IPS DF 4.7 (cell line): ENCODE data around the gene RHOBTB3.
"Not testable (repeated sequence)": the region's sequence is repeated elsewhere in the genome, so short reads cannot be mapped to it uniquely, and the experiment has no call there.

Experiments
- DNase-seq: peaks from one replicate; pipeline ENCODE4 v3.0.0-alpha.2; 2013; ENCODE audit warnings: low spot score; ENCODE audit errors: extremely low read depth

The RHOBTB3 gene

DNA sequence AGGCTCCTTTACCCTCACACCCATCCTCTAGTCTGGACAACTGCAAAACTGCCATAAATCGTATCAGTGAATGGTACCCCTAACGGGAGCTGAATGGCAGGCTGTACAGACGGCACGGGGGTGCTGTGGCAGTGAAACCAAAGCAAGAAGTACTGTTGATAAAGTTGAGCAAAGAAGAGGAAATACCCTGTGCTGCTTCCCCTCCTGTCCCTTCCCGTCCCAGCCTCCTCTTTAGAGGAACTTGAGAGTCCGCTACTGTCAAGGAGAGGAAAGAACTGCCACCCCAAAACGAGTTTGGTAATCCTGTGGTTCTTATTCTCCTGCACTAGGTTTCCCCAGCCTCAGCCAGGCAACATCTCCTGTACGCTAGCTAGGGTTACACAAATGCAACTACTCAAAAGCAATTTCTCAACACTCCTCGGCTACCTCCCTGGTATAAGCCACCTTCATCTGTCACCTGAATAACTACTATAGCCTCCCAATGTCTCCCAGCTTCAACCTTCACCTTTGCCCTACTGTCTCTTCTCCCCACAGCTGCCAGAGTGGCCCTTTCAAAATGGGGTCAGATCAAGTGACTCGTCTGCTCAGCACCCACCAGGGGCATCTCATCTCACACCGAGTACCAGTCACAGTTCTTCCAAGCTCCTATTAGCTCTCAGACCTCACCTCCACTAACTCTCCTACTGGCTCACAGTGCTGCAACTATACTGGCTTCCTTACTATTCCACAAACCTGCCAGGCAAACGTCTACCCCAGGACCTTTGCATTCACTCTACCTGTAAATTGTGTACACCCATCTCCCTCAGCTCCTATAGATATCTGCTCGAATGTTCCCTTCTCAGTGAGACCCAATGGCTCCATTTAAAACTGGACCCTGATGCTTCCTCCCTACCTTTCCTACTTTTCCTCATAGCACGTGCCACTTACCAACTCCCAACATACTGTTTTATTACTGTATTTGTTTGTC lies 87.3 kb downstream of the RHOBTB3 start:
- no peak for DNase-seq

DNA sequence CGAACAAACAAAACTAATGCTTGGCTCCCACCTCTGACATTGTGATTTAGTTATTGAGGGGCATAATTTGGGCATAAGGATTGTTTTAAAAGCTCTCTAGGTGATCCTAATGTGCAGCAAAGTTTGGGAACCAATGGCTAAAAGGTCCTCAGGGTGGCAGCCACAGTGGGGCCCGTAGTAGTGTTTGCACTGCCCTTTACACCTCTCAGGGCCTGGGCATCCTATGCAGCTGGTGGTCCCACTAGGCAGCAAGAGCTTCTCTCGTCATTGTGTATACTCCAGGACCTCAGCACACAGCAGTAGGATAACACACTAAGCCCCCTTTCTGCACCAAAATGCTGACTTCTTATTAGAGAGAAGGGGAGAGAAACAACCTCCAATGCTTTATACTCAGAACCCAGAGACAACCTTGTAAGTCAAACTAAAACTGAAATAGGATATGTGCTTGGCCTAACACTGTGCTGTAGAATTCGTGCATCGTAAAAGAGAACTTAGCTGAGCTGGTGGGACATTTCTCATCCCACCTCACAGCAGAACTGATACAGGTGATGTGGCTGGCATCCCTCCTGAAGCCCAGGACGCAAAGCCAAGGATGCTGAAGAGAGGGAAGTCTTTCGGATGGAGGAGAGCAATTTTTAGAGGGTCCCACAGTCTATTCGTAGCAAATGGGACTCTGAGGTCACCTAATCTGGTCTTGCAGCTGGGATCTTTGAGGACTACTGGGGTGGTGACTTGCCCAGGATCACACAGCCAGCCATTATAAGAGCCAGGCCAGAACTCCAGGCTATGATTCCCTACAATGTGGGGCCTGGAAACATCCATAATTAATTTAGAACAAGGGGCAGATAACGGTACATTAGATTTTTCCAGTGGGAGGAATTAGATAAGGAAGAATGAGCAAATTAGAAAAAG lies 90.2 kb downstream of the RHOBTB3 start:
- no peak for DNase-seq

DNA sequence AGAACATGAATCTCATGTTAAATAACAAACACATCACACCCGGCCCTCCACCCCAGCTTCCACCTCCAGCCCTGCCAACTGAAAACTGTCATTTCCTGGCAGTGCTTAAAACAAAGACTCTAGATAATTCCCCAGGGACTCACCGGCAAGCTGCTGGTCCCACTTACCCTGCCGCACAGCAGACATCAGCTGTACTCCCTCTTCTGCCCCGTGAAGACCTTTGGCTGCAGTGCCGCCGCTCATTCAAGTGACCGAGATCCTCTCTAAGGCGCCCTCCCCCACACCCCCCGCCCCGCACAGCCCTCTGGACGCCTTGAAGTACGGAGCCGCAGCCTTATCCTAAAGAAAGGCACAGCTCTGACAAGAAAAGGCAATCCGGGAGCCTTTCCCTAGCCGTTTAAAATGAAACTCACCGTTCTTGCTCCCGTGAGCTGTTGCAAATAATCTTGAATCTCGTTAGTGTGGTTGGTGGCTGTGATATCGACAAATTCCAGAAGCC lies 91.0 kb downstream of the RHOBTB3 start:
- no peak for DNase-seq

DNA sequence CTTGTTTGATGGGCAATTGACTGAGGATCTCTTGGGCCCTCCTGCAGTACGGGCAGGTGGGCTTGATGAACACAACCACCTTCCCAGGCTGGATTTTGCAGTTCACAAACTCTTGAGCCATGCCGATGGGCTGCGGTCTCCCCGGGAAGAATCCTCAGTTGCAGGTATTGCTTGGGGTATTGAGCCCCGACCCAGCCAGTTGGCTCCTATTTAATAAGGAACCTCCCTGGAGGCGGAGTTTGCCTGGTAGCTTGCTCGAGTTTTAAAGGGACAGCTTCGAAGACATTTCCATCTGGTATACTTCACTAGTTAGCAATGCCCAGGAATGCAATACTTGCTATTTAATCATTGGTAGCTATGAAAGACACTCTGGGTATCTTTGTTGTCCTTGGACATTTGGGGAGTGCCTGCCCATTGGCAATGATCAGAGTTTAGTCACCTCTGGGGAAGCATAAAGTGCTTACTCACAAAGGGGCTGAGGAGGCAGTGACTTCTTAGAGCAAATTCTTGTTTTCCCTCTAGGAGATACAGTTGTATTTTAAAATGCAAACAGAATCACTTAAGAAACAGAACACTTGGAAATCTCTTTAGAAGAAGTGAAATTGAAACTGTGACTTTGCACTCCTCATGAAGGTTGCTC lies 91.5 kb downstream of the RHOBTB3 start, which contains the start of gene GLRX:
TSS of gene GLRX (minus strand) at position 185 of the 640 bp plus-strand sequence. CDS start at position 121, 64 bp downstream.
- no peak for DNase-seq

DNA sequence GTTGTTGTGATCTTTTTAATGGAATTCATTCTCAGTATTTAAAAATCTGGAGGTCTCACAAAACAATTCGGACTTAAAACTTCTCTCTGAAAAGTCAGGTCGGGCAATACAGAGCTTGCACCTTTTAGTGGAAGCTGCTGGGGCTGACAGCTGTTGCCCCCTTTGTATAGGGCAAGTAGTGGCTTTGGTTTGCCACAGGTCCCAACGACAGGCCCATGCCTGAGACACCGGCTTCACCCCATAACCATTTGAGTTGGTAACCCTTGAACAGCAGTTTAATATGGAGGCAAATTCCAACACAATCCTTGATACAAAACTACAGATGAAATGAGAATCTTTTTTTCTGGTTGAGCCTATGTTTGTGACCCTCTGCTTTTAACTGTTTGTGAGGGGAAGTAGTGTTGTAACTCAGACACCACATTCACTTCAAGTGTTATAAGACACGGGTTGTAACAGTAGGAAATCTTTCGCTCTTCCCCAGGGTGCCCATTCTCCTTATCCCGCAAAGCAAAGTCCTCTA lies 92.1 kb downstream of the RHOBTB3 start:
- no peak for DNase-seq

DNA sequence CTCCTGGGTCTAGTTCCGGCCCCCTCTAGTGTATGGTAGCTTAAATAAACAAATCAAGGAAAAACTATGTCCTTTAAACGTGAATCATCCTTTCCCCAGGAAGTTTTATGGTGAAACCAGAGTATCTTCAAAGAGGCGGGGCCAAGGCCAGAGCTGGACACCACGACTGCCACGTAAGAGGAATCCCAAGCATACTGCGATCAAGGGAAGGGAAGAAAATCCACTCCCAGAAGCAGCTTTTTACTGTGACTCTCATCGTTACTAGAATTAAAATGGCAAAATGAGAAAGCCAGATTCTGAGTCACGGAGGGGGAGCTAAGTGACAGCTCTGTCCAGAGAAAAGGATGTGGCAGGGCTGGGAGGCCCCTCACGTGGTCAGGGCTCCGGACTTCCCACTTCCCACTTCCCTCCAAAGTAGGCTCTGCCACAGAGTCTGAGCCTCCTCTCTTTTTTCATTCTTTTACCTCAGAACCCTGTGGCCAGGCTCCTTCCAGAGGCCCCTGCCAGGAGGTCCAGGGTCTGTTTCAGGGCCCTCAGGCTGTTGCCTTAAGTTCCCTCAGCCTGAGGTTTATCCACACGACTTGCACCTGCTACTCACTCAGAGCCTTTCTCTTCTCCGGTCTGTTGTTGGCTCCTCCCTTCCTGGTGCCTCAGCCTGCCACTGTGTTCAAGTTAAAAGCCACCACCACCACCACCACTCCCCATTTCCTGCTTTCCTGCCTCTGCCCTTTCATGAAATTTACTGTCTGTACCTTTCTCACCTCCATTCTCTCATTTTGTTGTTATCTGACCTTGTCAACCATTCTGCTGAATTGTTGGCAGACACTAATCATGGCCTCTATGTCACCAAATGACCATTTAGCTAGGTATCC lies 92.8 kb downstream of the RHOBTB3 start:
- no peak for DNase-seq

DNA sequence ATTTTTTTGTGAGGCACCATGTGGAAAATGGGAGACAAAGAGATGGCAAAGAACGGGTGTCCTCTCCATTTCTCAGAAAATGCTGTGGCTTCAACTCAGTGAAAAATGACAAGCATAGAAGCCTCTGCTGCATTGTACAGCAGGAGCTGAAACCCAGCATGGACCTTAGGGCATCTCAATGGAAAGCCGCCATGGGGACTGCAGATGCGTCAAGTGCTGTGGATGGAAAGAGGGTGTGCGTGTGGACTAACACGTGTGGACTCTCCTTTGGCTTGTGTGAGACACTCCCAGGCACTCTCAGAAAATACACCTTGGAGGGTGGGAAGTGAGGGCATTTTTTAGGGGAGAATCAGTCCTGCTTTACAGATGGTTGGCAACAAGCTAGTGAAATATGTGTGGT lies 93.6 kb downstream of the RHOBTB3 start:
- DNase-seq, result no peak

DNA sequence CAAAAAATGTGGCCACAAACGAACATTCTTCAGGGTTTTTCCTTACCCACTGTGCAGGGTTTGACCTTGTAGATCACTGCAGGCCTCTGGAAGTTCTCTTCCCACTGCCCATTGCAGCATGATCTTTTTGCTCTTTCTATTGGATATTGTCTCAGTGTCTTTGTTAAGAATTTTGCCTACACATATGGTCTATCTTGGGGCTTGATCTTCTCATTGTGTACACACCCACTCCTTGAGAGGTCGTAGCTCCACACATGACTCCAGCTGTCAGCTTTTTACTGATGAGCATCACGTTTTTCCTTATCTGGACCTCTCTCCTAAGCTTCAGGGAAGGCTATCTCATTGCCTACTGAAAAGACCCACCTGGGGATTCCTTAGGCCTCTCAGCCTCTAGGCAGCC lies 94.4 kb downstream of the RHOBTB3 start:
- no peak for DNase-seq

DNA sequence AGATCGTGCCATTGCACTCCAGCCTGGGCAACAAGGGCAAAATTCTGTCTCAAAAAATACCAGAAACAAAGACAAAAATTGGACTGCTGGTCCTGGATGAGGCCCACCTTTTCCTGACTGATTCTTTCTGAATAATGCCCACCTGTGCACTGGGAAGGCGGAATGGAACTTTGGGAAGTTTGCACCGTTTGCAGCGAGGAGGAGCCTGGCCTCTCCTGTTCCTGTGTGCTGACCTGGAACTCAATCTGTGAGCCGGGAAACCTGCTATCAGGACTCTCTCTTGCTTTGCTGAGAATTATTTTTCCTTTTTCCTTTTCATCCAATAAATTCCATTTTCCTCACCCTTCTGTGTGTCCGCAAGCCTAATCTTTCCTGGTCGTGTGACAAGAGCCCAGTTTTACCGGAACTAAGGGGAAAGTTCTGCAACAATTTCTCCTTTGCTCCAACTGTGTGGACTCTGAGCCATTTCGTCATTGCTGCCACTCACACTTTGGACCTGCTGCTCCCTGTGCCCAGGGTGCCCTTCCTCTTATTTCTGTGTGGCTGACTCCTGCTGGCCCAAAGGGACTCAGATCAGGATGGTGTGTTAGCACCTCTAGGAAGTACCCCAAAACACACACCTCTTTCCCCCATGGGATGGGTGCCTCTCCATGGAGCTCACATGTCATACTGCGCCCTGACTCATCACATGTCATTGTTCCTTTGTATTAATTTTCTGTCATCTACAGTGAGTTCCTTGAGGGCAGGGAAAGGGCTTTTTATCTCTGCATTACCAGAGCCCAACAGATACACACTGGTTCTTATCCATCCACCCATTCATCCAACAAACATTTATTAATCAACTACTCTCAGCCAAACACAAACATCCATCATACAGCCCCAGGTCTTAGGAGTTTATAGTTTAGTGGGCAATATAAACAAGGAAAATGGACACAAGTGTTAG lies 96.1 kb downstream of the RHOBTB3 start:
- no peak for DNase-seq

DNA sequence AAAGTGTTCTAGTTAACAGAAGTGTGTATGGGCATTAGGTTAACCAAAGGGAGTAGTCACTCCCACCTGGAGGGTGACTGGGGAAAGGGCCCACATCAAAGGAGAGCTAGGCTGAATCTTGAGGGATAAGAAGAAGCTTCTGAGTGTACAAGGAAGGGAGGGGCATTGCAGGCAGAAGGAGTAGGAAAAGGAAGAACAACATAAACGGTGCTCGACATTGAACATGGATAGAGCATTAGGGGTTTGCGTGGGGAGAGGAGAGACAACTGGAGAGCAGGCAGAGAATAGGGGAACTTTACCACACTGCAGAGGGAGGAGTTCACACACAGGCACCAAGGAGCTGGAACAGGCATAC lies 96.7 kb downstream of the RHOBTB3 start:
- DNase-seq, result no peak

DNA sequence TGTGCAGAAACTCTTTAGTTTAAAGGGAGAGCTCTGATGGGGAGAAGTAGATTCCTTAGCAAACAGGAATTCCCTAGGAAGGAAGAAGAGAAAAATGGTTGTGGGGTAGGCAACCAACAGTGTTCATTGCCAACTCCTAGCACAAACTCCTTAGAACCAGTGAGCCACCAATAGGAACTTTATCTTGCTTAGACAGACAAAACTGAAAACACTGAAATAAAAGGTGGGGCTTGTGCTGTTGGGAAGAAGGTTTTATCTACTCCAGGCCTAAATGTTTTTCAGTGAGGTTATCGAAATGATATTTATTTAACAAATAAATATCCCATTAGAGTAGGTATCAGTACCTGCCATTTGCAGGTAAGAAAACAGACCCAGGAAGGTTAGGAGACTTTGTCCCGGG lies 99.1 kb downstream of the RHOBTB3 start:
- DNase-seq, result no peak

DNA sequence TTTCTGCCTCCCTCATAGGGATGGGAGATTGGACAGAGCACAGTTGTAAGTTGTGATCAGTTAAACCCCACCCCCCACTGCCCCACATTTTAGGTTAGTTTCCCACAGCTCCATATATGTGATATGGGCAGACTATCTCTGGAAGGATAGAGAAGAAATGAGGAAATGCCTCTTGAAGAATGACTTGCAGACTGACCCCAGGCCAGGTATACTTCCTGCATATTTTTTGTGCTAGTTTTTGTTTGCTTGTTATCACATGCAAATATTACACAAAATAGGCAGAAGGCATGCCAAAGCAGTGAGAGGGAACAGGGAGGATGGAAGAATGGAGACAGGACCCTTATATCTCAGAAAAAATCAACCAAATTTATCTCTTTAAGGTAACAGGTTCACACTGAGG lies 101.5 kb downstream of the RHOBTB3 start:
- DNase-seq, result no peak

DNA sequence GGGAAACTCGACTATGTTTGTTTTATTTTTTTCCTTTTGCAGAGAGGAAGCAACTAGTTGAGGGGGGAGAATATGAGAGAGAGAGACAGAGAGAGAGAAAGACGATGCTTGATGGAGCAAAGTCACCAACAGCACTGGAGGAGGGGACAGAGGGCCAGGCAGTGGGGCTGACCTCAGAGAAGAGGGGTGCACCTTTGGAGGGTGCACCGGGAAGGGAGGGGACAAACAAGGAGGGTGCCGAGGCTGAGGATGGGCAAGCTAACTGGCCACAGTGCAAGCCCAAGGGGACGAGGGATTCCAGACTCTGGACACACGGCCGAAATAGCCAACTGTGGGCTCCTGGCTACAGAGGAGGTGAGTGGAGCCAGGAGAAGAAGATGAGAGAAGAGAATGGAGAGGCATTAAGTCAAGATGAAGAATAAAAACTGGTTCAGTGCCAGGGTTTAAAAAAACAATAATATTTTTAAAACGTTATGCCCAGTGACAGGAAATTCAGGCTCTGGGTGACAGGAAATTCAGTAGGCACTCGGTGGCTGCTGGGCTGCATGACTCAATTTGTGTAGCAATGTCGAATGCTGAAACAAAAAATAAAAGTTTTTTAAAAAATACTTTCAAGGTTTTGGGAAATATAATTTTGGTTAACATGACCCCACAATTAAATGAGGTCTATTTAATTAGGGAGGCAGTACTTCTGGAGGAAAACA lies 104.7 kb downstream of the RHOBTB3 start:
- no peak for DNase-seq

DNA sequence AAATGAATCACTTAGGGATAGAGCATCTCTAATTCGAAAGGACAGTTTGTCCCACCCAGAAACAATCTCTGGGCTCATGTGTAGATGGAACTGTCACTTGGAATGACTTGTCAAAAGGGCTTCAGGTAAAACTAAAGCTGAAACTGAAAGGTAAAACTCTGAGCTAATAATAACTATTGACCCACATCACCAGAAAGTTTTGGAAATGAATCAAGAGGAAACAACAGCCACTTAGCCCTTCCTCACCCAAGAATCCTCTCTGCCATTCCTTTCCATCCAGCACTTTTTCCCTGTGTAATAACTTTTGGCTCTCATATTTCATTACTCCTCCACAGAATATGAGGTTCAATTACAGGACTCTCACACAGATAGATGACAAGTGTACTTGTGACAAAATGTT lies 105.4 kb downstream of the RHOBTB3 start:
- DNase-seq, result no peak

DNA sequence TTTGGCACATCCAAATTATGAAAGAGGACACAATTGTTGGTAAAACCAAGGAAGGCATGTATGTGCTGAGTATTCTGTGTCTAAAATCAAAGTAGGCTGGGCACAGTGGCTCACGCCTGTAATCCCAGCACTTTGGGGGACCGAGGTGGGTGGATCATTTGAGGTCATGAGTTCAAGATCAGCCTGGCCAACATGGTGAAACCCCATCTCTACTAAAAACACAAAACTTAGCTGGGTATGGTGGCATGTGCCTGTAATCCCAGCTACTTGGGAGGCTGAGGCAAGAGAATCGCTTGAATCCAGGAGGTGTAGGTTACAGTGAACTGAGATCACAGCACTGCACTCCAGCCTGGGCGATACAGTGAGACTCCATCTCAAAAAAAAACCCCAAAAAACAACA lies 105.8 kb downstream of the RHOBTB3 start:
- DNase-seq, result not testable (repeated sequence)

DNA sequence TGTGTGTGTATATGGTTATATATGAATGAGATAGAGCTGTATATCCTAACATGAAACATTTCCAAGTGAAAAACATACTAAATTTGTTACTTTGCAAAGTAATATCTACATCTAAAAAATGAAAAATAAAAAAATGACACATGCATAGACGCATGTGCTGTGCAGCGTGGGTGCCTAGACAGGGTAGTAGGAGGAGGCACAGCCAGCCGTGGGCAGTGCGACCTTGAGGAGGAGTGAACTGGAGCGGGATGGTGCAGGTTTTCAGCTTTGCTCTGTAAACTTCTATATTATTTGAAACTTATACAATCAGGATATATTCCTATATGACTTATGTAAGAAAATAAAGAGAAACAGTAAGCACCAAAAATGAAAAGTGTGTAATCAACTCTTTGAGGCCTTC lies 106.4 kb downstream of the RHOBTB3 start:
- DNase-seq, result no peak

DNA sequence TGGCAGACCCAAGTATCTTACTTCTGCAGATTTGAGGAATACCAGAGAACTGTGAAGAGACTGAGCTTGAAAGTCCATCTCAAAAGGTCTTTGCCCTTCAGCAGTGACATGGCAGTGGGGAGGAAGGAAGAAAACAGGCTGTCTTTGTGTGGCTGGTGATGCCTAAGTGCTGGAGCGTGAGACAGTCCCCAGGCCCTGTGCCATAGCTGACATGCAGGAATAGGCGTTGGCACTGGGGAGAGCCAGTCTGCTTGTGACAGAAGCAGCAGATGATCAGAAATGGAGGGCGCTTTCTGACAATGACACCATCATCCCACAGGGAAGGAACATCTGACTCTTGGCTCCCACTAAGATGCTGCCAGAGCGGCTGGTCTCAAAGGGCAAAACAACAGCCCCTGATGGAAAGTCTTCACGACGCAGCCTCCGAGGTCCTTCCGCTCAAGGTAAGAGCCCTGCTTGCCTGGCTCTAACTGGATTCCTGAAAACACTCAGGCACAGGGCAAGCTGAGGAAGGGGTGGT lies 106.9 kb downstream of the RHOBTB3 start:
- no peak for DNase-seq

DNA sequence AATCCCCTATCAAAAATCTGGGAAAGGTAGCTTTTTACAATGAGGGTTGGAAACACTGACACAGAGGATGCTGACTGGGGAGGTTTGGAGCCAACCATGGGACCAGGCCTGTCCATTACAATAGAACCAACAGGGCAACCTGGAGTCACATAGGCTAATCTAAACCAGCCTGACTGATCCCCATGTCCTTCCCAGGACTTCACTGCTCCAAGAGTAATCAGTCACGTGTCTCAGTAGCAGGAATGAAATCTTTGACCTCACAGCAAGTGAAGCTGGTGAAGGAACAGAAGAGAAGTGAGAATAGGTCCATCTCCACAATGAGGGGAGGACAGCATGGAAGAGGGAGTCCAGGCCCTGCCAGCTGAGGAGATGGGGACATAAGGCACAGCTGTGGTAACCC lies 107.4 kb downstream of the RHOBTB3 start:
- no peak for DNase-seq
